GM21717 (cell line): ENCODE data around the gene NR6A1.
"Not testable (repeated sequence)": the region's sequence is repeated elsewhere in the genome, so short reads cannot be mapped to it uniquely, and the experiment has no call there.

Experiments
- ATAC-seq: cut with Tn5 transposase; IDR thresholded peaks from one replicate; pipeline ENCODE4 v1.9.1; 2021; ENCODE audit warnings: mild to moderate bottlenecking, moderate library complexity; ENCODE audit not compliant: unreplicated experiment

The NR6A1 gene

GRCh38 chr9:124621371-124622328, 149.5 kb downstream of the NR6A1 start:
- ATAC-seq = no peak

GRCh38 chr9:124618476-124618875, 152.6 kb downstream of the NR6A1 start:
- no peak for ATAC-seq

- ATAC-seq = no peak
These were observed 153.5 kb downstream of the NR6A1 start for GRCh38 chr9:124617477-124618141.

- ATAC-seq = no peak
These were observed 154.2 kb downstream of the NR6A1 start for GRCh38 chr9:124616961-124617360.

DNA sequence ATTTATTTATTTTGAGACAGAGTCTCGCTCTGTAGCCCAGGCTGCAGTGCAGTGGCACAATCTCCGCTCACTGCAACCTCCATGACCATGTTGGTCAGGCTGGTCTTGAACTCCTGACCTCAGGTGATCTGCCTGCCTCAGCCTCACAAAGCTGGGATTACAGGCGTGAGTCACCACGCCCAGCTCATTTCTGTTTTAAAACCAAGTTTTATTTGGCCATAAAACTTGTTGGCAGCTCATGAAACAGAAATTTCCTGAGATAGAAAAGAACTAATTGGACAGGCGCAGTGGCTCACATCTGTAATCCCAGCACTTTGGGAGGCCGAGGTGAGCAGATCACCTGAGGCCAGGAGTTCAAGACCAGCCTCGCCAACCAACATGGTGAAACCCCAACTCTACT, 155.3 kb downstream of the NR6A1 start:
- not testable (repeated sequence) for ATAC-seq

- ATAC-seq = no peak
These were observed 155.9 kb downstream of the NR6A1 start for GRCh38 chr9:124615100-124615742.

DNA sequence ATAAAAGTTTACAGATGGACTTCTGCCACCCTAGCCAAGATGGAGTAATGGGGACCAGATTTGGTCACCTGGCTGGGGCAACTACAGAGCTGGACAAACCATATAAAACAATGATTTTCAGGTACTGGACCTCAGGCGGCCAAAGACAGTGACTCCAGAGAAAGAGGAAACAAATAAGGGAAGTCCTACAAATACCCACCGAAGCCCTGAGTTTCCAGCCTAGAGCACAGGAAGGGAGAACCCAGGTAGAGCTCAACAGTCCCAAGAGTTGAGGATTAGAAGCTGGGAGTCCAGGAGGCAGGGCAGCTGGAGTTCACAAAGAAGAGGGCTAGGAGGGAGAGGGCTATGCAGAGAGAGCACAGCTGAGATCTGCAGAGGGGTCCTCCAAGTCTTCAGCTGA, 157.3 kb downstream of the NR6A1 start:
- ATAC-seq = no peak

GRCh38 chr9:124611106-124611505, 160.0 kb downstream of the NR6A1 start:
- no peak for ATAC-seq

DNA sequence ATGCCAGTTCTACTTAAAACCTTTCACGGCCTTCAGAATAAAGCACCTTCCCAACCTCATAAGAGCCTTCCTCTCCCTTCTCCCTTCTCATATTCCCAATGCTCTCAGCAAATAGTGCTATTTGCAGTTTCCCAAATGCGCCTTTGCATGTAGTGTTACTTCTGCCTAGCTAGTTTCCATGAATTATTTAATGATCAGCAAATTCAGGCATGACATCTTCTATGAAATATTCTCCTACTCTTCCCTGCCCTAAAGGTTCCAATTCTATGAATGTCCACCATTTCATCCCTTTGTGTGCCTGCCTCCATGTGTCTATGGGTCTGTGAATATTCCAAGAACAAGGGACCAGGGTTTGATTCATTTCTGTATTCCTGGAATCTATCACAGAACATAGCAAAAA, 165.1 kb downstream of the NR6A1 start:
- no peak for ATAC-seq

GRCh38 chr9:124605258-124605657, 165.9 kb downstream of the NR6A1 start:
- ATAC-seq = no peak

GRCh38 chr9:124602632-124603031, 168.5 kb downstream of the NR6A1 start:
- no peak for ATAC-seq

DNA sequence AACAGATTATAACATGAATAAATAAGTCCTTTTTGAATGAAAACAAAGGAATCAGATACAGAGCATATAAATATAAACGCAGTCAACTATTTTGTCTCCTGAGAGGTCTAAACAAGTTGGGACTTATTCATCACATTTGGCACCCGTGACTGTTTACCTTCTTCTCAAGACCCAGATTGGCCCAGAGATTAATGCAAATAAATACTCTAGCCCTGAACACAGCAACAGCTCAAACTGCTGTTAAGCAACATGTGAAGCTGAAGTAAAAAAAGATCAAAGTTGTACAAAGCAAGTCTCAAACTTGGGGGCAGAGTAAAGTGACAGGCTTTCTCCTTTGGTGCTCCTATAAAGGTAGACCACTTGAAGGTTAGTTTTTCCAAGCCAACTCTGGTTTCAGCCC, 168.9 kb downstream of the NR6A1 start:
- ATAC-seq = no peak

DNA sequence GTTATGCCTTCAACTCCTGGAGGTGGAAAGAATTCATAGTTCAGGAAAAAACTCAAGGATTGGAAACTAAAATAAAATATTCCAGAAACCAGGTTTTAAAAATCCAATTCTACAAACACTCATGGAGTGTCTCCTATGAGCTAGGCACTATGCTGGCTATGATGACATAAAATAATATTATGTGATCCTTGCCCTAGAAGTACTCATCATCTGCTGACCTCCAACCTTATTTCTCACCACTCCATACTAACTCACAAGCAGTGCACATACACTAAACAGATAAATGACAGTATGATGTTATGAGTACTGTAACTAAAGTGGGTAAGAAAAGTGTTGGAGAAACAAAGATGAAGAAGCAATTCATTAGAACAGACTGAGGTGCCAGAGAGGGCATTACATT, 170.7 kb downstream of the NR6A1 start:
- no peak for ATAC-seq

DNA sequence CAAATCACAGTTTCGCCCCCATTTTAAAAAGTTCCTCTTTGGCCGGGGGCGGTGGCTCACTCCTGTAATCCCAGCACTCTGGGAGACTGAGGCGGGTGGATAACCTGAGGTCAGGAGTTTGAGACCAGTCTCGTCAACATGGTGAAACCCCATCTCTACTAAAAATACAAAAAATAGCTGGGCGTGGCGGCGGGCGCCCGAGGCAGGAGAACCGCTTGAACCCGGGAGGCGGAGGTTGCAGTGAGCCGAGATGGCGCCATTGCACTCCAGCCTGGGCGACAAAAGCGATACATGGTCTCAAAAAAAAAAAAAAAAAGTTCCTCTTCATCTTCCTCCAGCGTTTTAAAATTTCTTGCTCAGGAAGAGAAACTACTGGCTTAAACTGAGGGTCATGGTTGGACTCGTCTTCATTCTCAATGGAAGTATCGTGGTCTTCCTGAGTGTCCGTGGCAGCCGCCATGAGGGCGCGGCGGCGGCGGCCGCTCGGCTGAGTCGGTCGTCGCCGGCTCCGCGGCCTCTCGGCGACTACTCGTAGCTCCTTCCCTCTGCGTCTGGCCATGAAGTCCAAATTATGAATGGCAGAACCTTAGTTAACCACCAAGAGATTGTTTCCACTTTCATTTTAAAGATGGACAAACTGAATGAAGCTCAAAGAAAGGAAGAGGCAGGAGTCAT, 171.9 kb downstream of the NR6A1 start:
- no peak for ATAC-seq

GRCh38 chr9:124598048-124598447, 173.1 kb downstream of the NR6A1 start:
- no peak for ATAC-seq

DNA sequence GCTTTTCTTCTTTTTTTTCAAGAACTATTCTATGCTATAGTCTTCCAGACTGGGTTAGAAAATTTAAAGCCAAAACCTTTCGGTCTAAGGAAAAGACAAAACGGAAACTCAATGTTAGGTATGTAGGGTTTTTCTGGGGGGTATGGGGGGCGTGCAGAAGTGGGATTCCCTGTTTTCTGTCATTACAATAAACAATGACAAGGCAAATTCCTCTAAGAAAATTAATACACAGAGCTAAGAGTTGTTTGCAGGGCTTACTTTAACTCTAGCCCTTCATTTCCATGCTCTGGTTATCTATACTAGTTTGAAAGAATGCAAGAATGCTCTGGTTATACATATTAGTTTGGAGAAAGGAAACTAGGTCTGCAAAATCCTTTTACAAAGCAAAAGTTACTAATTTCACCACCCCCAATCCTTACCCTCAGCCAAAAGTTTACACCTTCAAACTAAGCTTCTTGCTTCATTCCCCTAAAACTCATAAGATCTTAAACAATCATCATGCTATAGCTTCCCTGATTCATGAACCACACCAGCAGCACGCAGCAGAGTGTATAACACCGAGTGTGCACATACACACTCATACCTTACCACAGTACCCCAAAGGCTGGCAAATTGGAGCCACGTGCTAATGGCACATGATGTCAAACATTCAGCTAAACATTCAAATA, 174.8 kb downstream of the NR6A1 start:
- no peak for ATAC-seq

DNA sequence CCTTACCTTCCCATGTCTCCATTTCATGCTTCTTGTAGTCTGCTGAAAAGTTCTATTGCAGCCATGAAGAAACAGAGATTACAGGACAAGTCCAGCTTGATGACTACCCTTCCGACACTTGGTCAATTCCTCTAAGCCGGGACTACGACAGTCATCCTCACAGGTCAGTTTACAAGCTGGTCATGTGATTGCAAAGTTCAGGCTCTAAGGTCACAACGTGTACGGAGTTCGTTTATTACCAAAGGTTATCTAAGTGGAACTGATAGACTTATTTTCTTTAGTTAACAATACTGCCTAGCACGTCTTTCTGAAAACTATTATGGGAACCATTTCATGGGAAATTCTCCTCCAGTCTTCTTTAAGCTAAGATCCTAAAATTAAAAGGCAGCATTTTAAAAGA, 175.4 kb downstream of the NR6A1 start:
- no peak for ATAC-seq

DNA sequence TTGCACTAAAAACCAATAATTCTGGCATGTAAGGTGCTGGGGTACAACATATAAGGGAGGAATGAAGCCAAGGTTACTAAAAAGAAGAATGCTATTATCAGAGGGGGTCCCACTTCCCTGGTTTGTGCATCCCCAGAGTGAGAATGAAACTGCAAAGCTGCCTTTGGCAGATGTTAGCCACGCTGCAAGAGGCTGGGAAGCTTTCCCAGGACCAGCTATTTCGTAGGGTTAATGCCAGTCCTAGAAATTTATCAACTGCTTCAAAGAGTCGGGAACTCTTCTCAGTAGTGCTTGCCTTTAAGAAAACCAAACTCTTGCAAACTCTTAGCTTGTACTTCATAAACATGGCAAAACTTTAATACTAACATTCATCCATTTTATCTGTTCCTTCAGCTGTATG, 176.4 kb downstream of the NR6A1 start:
- ATAC-seq = no peak

DNA sequence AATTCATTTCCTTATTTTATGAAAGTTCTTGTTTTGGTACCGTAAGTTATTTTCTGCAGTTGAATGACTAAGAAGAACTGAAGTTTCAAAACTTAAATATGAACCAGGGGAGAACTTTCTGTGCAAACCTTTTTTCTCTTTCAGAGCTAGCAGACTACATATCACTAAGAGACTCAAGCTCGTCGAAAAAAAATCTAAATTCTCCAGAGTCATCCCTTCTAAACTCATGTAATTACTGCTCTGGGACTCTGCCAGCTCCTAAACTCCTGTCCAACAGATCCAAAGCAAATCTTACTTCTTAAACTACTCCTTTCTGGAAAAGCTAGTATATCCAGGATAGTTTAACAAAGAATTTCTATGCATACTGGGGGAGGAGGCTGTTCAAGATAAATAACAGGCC, 176.9 kb downstream of the NR6A1 start:
- no peak for ATAC-seq

- no peak for ATAC-seq
These were observed 177.5 kb downstream of the NR6A1 start for GRCh38 chr9:124593651-124594058.

- ATAC-seq = no peak
These were observed 177.9 kb downstream of the NR6A1 start for GRCh38 chr9:124593200-124593599.
